GM21447 (cell line): ENCODE data around the gene SIL1.

Source experiments
- ATAC-seq: cut with Tn5 transposase; IDR thresholded peaks from one replicate; pipeline ENCODE4 v1.9.1; 2021; ENCODE audit not compliant: unreplicated experiment

SIL1 gene

GRCh38 chr5:138963763-138964371, 234.3 kb downstream of the SIL1 start:
- no peak for ATAC-seq

GRCh38 chr5:138962614-138963370, 235.4 kb downstream of the SIL1 start:
- no peak for ATAC-seq

GRCh38 chr5:138961729-138962128, 236.4 kb downstream of the SIL1 start:
- ATAC-seq, result no peak

GRCh38 chr5:138961221-138961620, 236.9 kb downstream of the SIL1 start:
- no peak for ATAC-seq

- ATAC-seq, result no peak
These were observed 237.9 kb downstream of the SIL1 start for GRCh38 chr5:138960145-138960692.

- no peak for ATAC-seq
These were observed 241.4 kb downstream of the SIL1 start for GRCh38 chr5:138956801-138957200.

GRCh38 chr5:138955671-138956295, 242.4 kb downstream of the SIL1 start:
- ATAC-seq, result no peak

GRCh38 chr5:138955013-138955660, 243.0 kb downstream of the SIL1 start:
- no peak for ATAC-seq

GRCh38 chr5:138954257-138955012, 243.7 kb downstream of the SIL1 start:
- no peak for ATAC-seq

GRCh38 chr5:138953387-138954256, 244.5 kb downstream of the SIL1 start:
- ATAC-seq, result no peak

GRCh38 chr5:138952962-138953361, 245.2 kb downstream of the SIL1 start:
- no peak for ATAC-seq

- ATAC-seq, result no peak
These were observed 246.0 kb downstream of the SIL1 start for GRCh38 chr5:138951986-138952735.

- no peak for ATAC-seq
These were observed 246.8 kb downstream of the SIL1 start for GRCh38 chr5:138951091-138951985.

- ATAC-seq, result no peak
These were observed 247.6 kb downstream of the SIL1 start for GRCh38 chr5:138950421-138951031.

GRCh38 chr5:138949988-138950387, 248.2 kb downstream of the SIL1 start:
- ATAC-seq, result no peak

- no peak for ATAC-seq
These were observed 249.0 kb downstream of the SIL1 start for GRCh38 chr5:138949223-138949574.

GRCh38 chr5:138948471-138949222, 249.5 kb downstream of the SIL1 start:
- ATAC-seq, result no peak
